Neuronal stem cell (in vitro differentiated cells): Measurements from ENCODE around the gene IGDCC3. TPM values are rescaled to one million over a fixed set of nuclear protein-coding genes. Genes with fewer than 3 reads are reported as not detected.
A peak's percentile ranks its signal among the peaks of the same experiment; 100 is the strongest.

Experiments used
- DNase-seq: peaks from one replicate; pipeline ENCODE4 v3.0.0-alpha.2; 2013; ENCODE audit warnings: low spot score
- H2AFZ ChIP-seq: one replicate; pipeline ENCODE4 v1.6.1; 2013; ENCODE audit warnings: mild to moderate bottlenecking, low read length, inconsistent platforms
- H2AK5ac ChIP-seq: 2 replicates; pipeline ENCODE4 v1.6.1; 2013; ENCODE audit warnings: low read depth, mild to moderate bottlenecking, inconsistent platforms, low read length, moderate library complexity, mixed read lengths
- H2BK120ac ChIP-seq: 2 replicates; pipeline ENCODE4 v1.6.1; 2013; ENCODE audit warnings: low read depth, mild to moderate bottlenecking, inconsistent platforms, low read length, moderate library complexity, mixed read lengths
- H2BK12ac ChIP-seq: one replicate; pipeline ENCODE4 v1.6.1; 2013; ENCODE audit warnings: low read length, inconsistent platforms
- H2BK15ac ChIP-seq: 2 replicates; pipeline ENCODE4 v1.6.1; 2013; ENCODE audit warnings: mild to moderate bottlenecking, low read length, inconsistent platforms, mixed read lengths
- H2BK5ac ChIP-seq: one replicate; pipeline ENCODE4 v1.6.1; 2013; ENCODE audit warnings: inconsistent platforms, mild to moderate bottlenecking, low read length, moderate library complexity
- H3K14ac ChIP-seq: one replicate; pipeline ENCODE4 v1.6.1; 2013; ENCODE audit warnings: low read length, inconsistent platforms
- H3K18ac ChIP-seq: 2 replicates; pipeline ENCODE4 v1.6.1; 2013; ENCODE audit warnings: low read length, inconsistent platforms
- H3K23ac ChIP-seq: 2 replicates; pipeline ENCODE4 v1.6.1; 2013; ENCODE audit warnings: low read depth, mild to moderate bottlenecking, mixed read lengths, low read length, inconsistent platforms; ENCODE audit not compliant: poor library complexity
- H3K27ac ChIP-seq: replicated peaks from 3 replicates; pipeline ENCODE4 v1.5.1; 2013; ENCODE audit warnings: low read length, inconsistent platforms
- H3K27me3 ChIP-seq, 3 experiments: 2 replicates each; pipeline ENCODE4 v1.6.1; 2013; ENCODE audit warnings: low read length in 3 of 3, mild to moderate bottlenecking in 2 of 3, inconsistent platforms in 1 of 3, low read depth in 1 of 3, mixed read lengths in 1 of 3, moderate library complexity in 1 of 3; ENCODE audit not compliant: control insufficient read depth in 3 of 3, insufficient read depth in 3 of 3
- H3K36me3 ChIP-seq, 2 donors: replicated peaks in 1 of 2; 2 replicates each; pipeline ENCODE4 v1.6.1; 2013; ENCODE audit warnings: low read length in 2 of 2; ENCODE audit not compliant: control insufficient read depth in 2 of 2, insufficient read depth in 2 of 2
- H3K4ac ChIP-seq: 2 replicates; pipeline ENCODE4 v1.6.1; 2013; ENCODE audit warnings: inconsistent platforms, mild to moderate bottlenecking, low read length, moderate library complexity
- H3K4me1 ChIP-seq, 2 donors: 1 replicate in 1 of 2; 2 replicates in 1 of 2; pipeline ENCODE4 v1.6.1; 2013; ENCODE audit warnings: low read length in 2 of 2, low read depth in 1 of 2; ENCODE audit not compliant: control insufficient read depth in 2 of 2, insufficient read depth in 1 of 2
- H3K4me2 ChIP-seq: one replicate; pipeline ENCODE4 v1.6.1; 2013; ENCODE audit warnings: mild to moderate bottlenecking, low read length, inconsistent platforms; ENCODE audit not compliant: insufficient read depth, poor library complexity, severe bottlenecking
- H3K4me3 ChIP-seq, 2 donors: 2 replicates each; pipeline ENCODE4 v1.5.1; 2013; ENCODE audit warnings: low read length in 2 of 2, mild to moderate bottlenecking in 2 of 2, inconsistent platforms in 1 of 2, moderate library complexity in 1 of 2
- H3K79me1 ChIP-seq: one replicate; pipeline ENCODE4 v1.6.1; 2013; ENCODE audit warnings: low read depth, mild to moderate bottlenecking, inconsistent platforms, low read length, moderate library complexity
- H3K9ac ChIP-seq: one replicate; pipeline ENCODE4 v1.6.1; 2013; ENCODE audit warnings: mild to moderate bottlenecking, low read depth, low read length, inconsistent platforms; ENCODE audit not compliant: poor library complexity
- H3K9me3 ChIP-seq, 2 donors: replicated peaks in 1 of 2; 2 replicates each; pipeline versions ENCODE3 to v1.6.1; 2013; ENCODE audit warnings: low read length in 2 of 2, mild to moderate bottlenecking in 2 of 2, inconsistent platforms in 1 of 2, low read depth in 1 of 2, mixed read lengths in 1 of 2, moderate library complexity in 1 of 2; ENCODE audit not compliant: control insufficient read depth in 2 of 2, insufficient read depth in 1 of 2
- H4K8ac ChIP-seq: one replicate; pipeline ENCODE4 v1.6.1; 2013; ENCODE audit warnings: low read depth, mild to moderate bottlenecking, inconsistent platforms, low read length, moderate library complexity
- H4K91ac ChIP-seq: one replicate; pipeline ENCODE4 v1.6.1; 2013; ENCODE audit warnings: low read length, low read depth, mild to moderate bottlenecking, inconsistent platforms; ENCODE audit not compliant: poor library complexity
- WGBS, 2 donors: extraction: QIAGEN DNeasy Blood & Tissue Kit; methylation state at CpG; one replicate each; pipeline ENCODE4 v1.1.7; 2013; ENCODE audit warnings: missing lambda C conversion rate in 2 of 2, mixed read lengths in 1 of 2; ENCODE audit not compliant: insufficient read length in 2 of 2, insufficient replicate concordance in 1 of 2; ENCODE audit errors: extremely low coverage in 2 of 2; 5-methylcytosine and 5-hydroxymethylcytosine counted together
- polyA plus RNA-seq, 2 experiments: library from polyadenylated mRNA; stranded (reverse); fragments of 200-250 nt; gene quantifications; one replicate each; pipeline ENCODE4 v1.2.3, GENCODE V29; 2013

The IGDCC3 gene
- polyA plus RNA-seq (2013, experiment 1 of 2) = 69.2 TPM
- polyA plus RNA-seq (2013, experiment 2 of 2) = 70.9 TPM

GRCh38 chr15:65377976-65378366 lies at the start of gene IGDCC3:
TSS of gene IGDCC3 (minus strand) at chr15:65378002. CDS start at chr15:65377788, 214 bp downstream.
- H3K36me3 ChIP-seq = peaks cover 6 to 55% of the 10 kb centered on the region in 2 donors
- no peak within 1 kb of the TSS for H4K91ac ChIP-seq
- peak within 1 kb of the TSS; percentile 81 for H2AK5ac ChIP-seq
- peak within 1 kb of the TSS; percentile 98 for H3K18ac ChIP-seq
- no peak within 1 kb of the TSS for H2BK120ac ChIP-seq
- peak within 1 kb of the TSS; percentile 77 for H3K23ac ChIP-seq
- peak within 1 kb of the TSS; percentile 98 for H3K9ac ChIP-seq
- peak within 1 kb of the TSS; percentile 76 for H2AFZ ChIP-seq
- H2BK12ac ChIP-seq = peak within 1 kb of the TSS; percentile 91
- H2BK15ac ChIP-seq = peak within 1 kb of the TSS; percentile 95
- WGBS, 2 donors = no CpG with 5 or more reads among the region's 42 CpGs
- H3K14ac ChIP-seq = peak within 1 kb of the TSS; percentile 65
- H3K4me2 ChIP-seq = peak within 1 kb of the TSS; percentile 97
- H3K9me3 ChIP-seq = no peaks in the 10 kb centered on the region
- peak within 1 kb of the TSS; percentile 95 for H2BK5ac ChIP-seq
- peak within 1 kb of the TSS; percentile 77 for H3K27ac ChIP-seq
- DNase-seq = peak; percentile 82
- peaks cover 0 to 12% (median 0%) of the 10 kb centered on the region in 3 experiments for H3K27me3 ChIP-seq
- peak within 1 kb of the TSS; percentile 89 to 94 for H3K4me3 ChIP-seq
- H3K4ac ChIP-seq = peak within 1 kb of the TSS; percentile 1
- H3K79me1 ChIP-seq = no peaks in the 10 kb centered on the region
- H3K4me1 ChIP-seq = peaks cover 23 to 32% of the 10 kb centered on the region in 2 donors
- H4K8ac ChIP-seq = peak within 1 kb of the TSS; percentile 49

- WGBS, 2 donors = no CpG with 5 or more reads among the region's 2 CpGs
- Histone ChIP-seq H2BK15ac (peak overlapping the region; percentile 83), H3K9me3 (no peaks in the 10 kb centered on the region), H3K27ac (no peak overlapping the region), H3K9ac (no peak overlapping the region), H3K79me1 (peaks cover 7% of the 10 kb centered on the region), H2BK5ac (no peak overlapping the region), H2AFZ (no peak overlapping the region), H3K36me3 (no peaks in the 10 kb centered on the region), H2AK5ac (peak overlapping the region; percentile 85), H3K4me3 (no peak overlapping the region), H3K14ac (no peak overlapping the region), H3K18ac (peak overlapping the region; percentile 81), H3K27me3 (no peaks in the 10 kb centered on the region), H3K4ac (no peak overlapping the region), H3K4me1 (peaks cover 10 to 16% of the 10 kb centered on the region in 2 donors), H3K4me2 (no peak overlapping the region), H2BK12ac (no peak overlapping the region), H2BK120ac (peak overlapping the region; percentile 52), H4K91ac (no peak overlapping the region), H3K23ac (no peak overlapping the region), H4K8ac (no peak overlapping the region)
- no peak for DNase-seq
Observed at GRCh38 chr15:65426216-65426853, 48.5 kb upstream of the IGDCC3 start.

- H3K4me1 ChIP-seq = peaks cover 20 to 28% of the 10 kb centered on the region in 2 donors
- H3K27ac ChIP-seq = no peak overlapping the region
- H3K27me3 ChIP-seq = no peaks in the 10 kb centered on the region
- H2BK120ac ChIP-seq = no peak overlapping the region
- no peak overlapping the region for H2BK15ac ChIP-seq
- peaks cover 7% of the 10 kb centered on the region for H3K79me1 ChIP-seq
- DNase-seq = no peak
- H3K23ac ChIP-seq = no peak overlapping the region
- no peak overlapping the region for H4K91ac ChIP-seq
- WGBS, 2 donors = no CpG with 5 or more reads among the region's 5 CpGs
- H3K9me3 ChIP-seq = no peaks in the 10 kb centered on the region
- no peak overlapping the region for H3K18ac ChIP-seq
- no peak overlapping the region for H3K14ac ChIP-seq
- H3K36me3 ChIP-seq = peaks cover 0 to under 1% of the 10 kb centered on the region in 2 donors
- no peak overlapping the region for H2AK5ac ChIP-seq
- no peak overlapping the region for H3K4me2 ChIP-seq
- no peak overlapping the region for H2BK5ac ChIP-seq
- H4K8ac ChIP-seq = no peak overlapping the region
- no peak overlapping the region for H3K4ac ChIP-seq
- H2AFZ ChIP-seq = no peak overlapping the region
- H3K4me3 ChIP-seq = no peak overlapping the region
- no peak overlapping the region for H3K9ac ChIP-seq
- no peak overlapping the region for H2BK12ac ChIP-seq
Observed at GRCh38 chr15:65424683-65425082, 46.9 kb upstream of the IGDCC3 start.

GRCh38 chr15:65423976-65424679 lies 46.3 kb upstream of the IGDCC3 start:
- Histone ChIP-seq H3K9me3 (no peaks in the 10 kb centered on the region), H3K36me3 (peaks cover 0 to 5% of the 10 kb centered on the region in 2 donors), H3K27me3 (no peaks in the 10 kb centered on the region), H3K4me2 (no peak overlapping the region), H3K18ac (no peak overlapping the region), H3K4me1 (peaks cover 23 to 28% of the 10 kb centered on the region in 2 donors), H3K4ac (no peak overlapping the region), H3K9ac (no peak overlapping the region), H3K4me3 (no peak overlapping the region), H2BK5ac (no peak overlapping the region), H3K23ac (no peak overlapping the region), H2AFZ (no peak overlapping the region), H3K27ac (no peak overlapping the region), H4K8ac (no peak overlapping the region), H3K14ac (no peak overlapping the region), H2BK12ac (no peak overlapping the region), H3K79me1 (peaks cover 7% of the 10 kb centered on the region), H2BK15ac (no peak overlapping the region), H4K91ac (no peak overlapping the region), H2BK120ac (no peak overlapping the region), H2AK5ac (no peak overlapping the region)
- no peak for DNase-seq
- WGBS, 2 donors = no CpG with 5 or more reads among the region's 9 CpGs
